Anterior cingulate cortex (tissue), 58 donors: Measurements from ENCODE around the gene SLF2.
A peak's percentile ranks its signal among the peaks of the same experiment; 100 is the strongest.

Experiments used
- DNase-seq, 58 donors: peaks; one replicate each; lab custom pipeline; 2025; lab: John Stamatoyannopoulos, UW

The SLF2 gene

GRCh38 chr10:100895346-100895745 is 17.4 kb upstream of the SLF2 start:
- DNase-seq, result no peak

- no peak for DNase-seq
These were observed 16.9 kb upstream of the SLF2 start for GRCh38 chr10:100895896-100896295.

- no peak for DNase-seq
These were observed 15.8 kb upstream of the SLF2 start for GRCh38 chr10:100896876-100897461.

GRCh38 chr10:100897976-100898375 is 14.8 kb upstream of the SLF2 start:
- no peak for DNase-seq

- DNase-seq, result no peak
These were observed 13.6 kb upstream of the SLF2 start for GRCh38 chr10:100899171-100899570.

GRCh38 chr10:100901051-100901450 is 11.7 kb upstream of the SLF2 start:
- DNase-seq, result no peak

GRCh38 chr10:100902622-100903021 is 10.1 kb upstream of the SLF2 start:
- DNase-seq, result no peak

GRCh38 chr10:100904917-100905316 is 7.8 kb upstream of the SLF2 start:
- DNase-seq, result no peak

GRCh38 chr10:100907175-100907574 is 5.6 kb upstream of the SLF2 start:
- no peak for DNase-seq

- DNase-seq, result no peak
These were observed 4.9 kb upstream of the SLF2 start for GRCh38 chr10:100907773-100908363.

- DNase-seq, result no peak
These were observed 4.4 kb upstream of the SLF2 start for GRCh38 chr10:100908378-100908777.

GRCh38 chr10:100909501-100910263 is 3.1 kb upstream of the SLF2 start:
- DNase-seq, result peak in 1 of 58 donors; percentile 13

GRCh38 chr10:100911472-100911871 is 1.3 kb upstream of the SLF2 start:
- DNase-seq, result no peak

GRCh38 chr10:100912013-100912604 is 654 bp upstream of the SLF2 start:
- DNase-seq, result peak in 1 of 58 donors; percentile 46

GRCh38 chr10:100913470-100913865 is 705 bp downstream of the SLF2 start:
- DNase-seq, result no peak

GRCh38 chr10:100917071-100917470 is 4.3 kb downstream of the SLF2 start:
- DNase-seq, result no peak

- DNase-seq, result no peak
These were observed 10.8 kb downstream of the SLF2 start for GRCh38 chr10:100923580-100923979.

- no peak for DNase-seq
These were observed 14.5 kb downstream of the SLF2 start for GRCh38 chr10:100927266-100927665.

- no peak for DNase-seq
These were observed 15.3 kb downstream of the SLF2 start for GRCh38 chr10:100928039-100928438.

- DNase-seq, result no peak
These were observed 17.6 kb downstream of the SLF2 start for GRCh38 chr10:100930368-100930767.

- no peak for DNase-seq
These were observed 21.4 kb downstream of the SLF2 start for GRCh38 chr10:100934084-100934659.
